HepG2 (cell line): Measurements from ENCODE around the gene SKIDA1. TPM values are rescaled to one million over a fixed set of nuclear protein-coding genes. Genes with fewer than 3 reads are reported as not detected.

Experiments
- ATAC-seq: fragments of 200-7000 bp; cut with Tn5 transposase; 3 replicates; pipeline ENCODE4 v1.9.1; 2020; ENCODE audit warnings: mild to moderate bottlenecking, moderate library complexity
- BruUV-seq: library from RNA; stranded (reverse); fragments of 400-500 nt; replicated peaks from 2 replicates; lab custom pipeline; 2021; lab: Mats Ljungman, UMichigan
- CTCF ChIA-PET: fragments of 300-600 bp; formaldehyde crosslinking; extraction: SDS; loops from one replicate; lab custom pipeline; 2021; ENCODE audit warnings: low total read pairs, inconsistent platforms, low intra/inter-chr PET ratio; lab: Yijun Ruan, JAX
- POLR2A ChIA-PET: fragments of 350-600 bp; sonication (Branson Sonifier 250); formaldehyde crosslinking; loops from one replicate; lab custom pipeline; 2020; ENCODE audit warnings: antibody characterized with exemption, inconsistent platforms; lab: Yijun Ruan, JAX
- DNase-seq: peaks from one replicate; pipeline ENCODE4 v3.0.0-alpha.2; 2015; ENCODE audit warnings: low spot score
- FAIRE-seq: peaks from 3 replicates; lab custom pipeline; 2011; peaks lifted over from hg19 to GRCh38; lab: Jason Lieb, UNC
- H2AFZ ChIP-seq: one replicate; pipeline ENCODE4 v1.6.1; 2011; ENCODE audit warnings: low read length, inconsistent platforms
- H3K27ac ChIP-seq: fragments of 300-600 bp; 3 replicates; pipeline ENCODE4 v1.8.0; 2011; ENCODE audit warnings: mixed run types, mild to moderate bottlenecking, mixed read lengths, low read length, inconsistent platforms; ENCODE audit not compliant: insufficient read depth; ENCODE audit errors: extremely low read length
- H3K27me3 ChIP-seq, 2 experiments: fragments of 200-600 bp in 1 of 2; 2 replicates in 1 of 2; 3 replicates in 1 of 2; pipeline versions ENCODE4 v1.6.0 to v1.8.0; 2011; ENCODE audit warnings: low read length in 2 of 2, mild to moderate bottlenecking in 2 of 2, moderate library complexity in 2 of 2, inconsistent platforms in 1 of 2; ENCODE audit not compliant: insufficient read depth in 2 of 2, control insufficient read depth in 1 of 2
- H3K36me3 ChIP-seq, 2 experiments: fragments of 200-600 bp in 1 of 2; replicated peaks in 1 of 2; 2 replicates in 1 of 2; 3 replicates in 1 of 2; pipeline versions ENCODE4 v1.5.1 to v1.8.0; 2011; ENCODE audit warnings: low read length in 2 of 2, inconsistent platforms in 1 of 2; ENCODE audit not compliant: insufficient read depth in 2 of 2, control insufficient read depth in 1 of 2
- H3K4me1 ChIP-seq: 2 replicates; pipeline ENCODE4 v1.5.1; 2012; ENCODE audit warnings: low read length, inconsistent platforms; ENCODE audit not compliant: insufficient read depth
- H3K4me2 ChIP-seq: 2 replicates; pipeline ENCODE4 v1.6.0; 2011; ENCODE audit warnings: low read depth, low read length, inconsistent platforms
- H3K4me3 ChIP-seq, 3 experiments: fragments of 200-600 bp in 1 of 3; sonication (generic), shearing (Covaris generic) in 1 of 3; replicated peaks in 1 of 3; 2 replicates each; pipeline ENCODE4 v1.5.1; 2011 to 2016; ENCODE audit warnings: low read length in 3 of 3, inconsistent platforms in 2 of 3, low read depth in 2 of 3, mild to moderate bottlenecking in 2 of 3, control low read depth in 1 of 3, mixed read lengths in 1 of 3; ENCODE audit not compliant: insufficient read depth in 1 of 3
- H3K79me2 ChIP-seq: one replicate; pipeline ENCODE4 v1.6.1; 2011; ENCODE audit warnings: low read length, inconsistent platforms; ENCODE audit not compliant: insufficient read depth
- H3K9ac ChIP-seq: 2 replicates; pipeline ENCODE4 v1.6.0; 2011; ENCODE audit warnings: mild to moderate bottlenecking, low read depth, low read length, inconsistent platforms; ENCODE audit not compliant: insufficient read depth
- H3K9me3 ChIP-seq: 2 replicates; pipeline ENCODE4 v1.5.1; 2012; ENCODE audit warnings: mild to moderate bottlenecking, low read length
- H4K20me1 ChIP-seq: 2 replicates; pipeline ENCODE4 v1.6.0; 2011; ENCODE audit warnings: inconsistent platforms, mild to moderate bottlenecking, low read length, moderate library complexity; ENCODE audit not compliant: insufficient read depth
- HNRNPK ChIP-seq: fragments of 200-400 bp; formaldehyde crosslinking; IDR thresholded peaks from 2 replicates; pipeline ENCODE4 v1.6.1; 2018; ENCODE audit warnings: low read length, low read depth, moderate library complexity, mild to moderate bottlenecking; ENCODE audit not compliant: poor library complexity, severe bottlenecking
- MAFK ChIP-seq, 2 experiments: IDR thresholded peaks in 1 of 2; conservative IDR thresholded peaks in 1 of 2; 2 replicates each; pipeline ENCODE4 v1.6.1; 2011; ENCODE audit warnings: improper control_type of control experiment in 2 of 2, low read length in 2 of 2
- NBN ChIP-seq: fragments of 450-650 bp; conservative IDR thresholded peaks from 2 replicates; pipeline ENCODE4 v1.6.1; 2017
- PRMT3 ChIP-seq: sonication (generic); formaldehyde crosslinking; IDR thresholded peaks from 2 replicates; pipeline ENCODE4 v1.8.1; 2022; ENCODE audit warnings: low read depth, mild to moderate bottlenecking, moderate library complexity, missing genetic modification reagents, borderline replicate concordance
- TCF7 ChIP-seq: sonication (generic); IDR thresholded peaks from 2 replicates; pipeline ENCODE4 v1.6.1; 2016; ENCODE audit warnings: antibody characterized with exemption, low read depth
- ZFP82 ChIP-seq: sonication (generic); formaldehyde crosslinking; IDR thresholded peaks from 2 replicates; pipeline ENCODE4 v1.5.1; 2020; ENCODE audit warnings: mild to moderate bottlenecking, missing genetic modification reagents, borderline replicate concordance
- ZNF552 ChIP-seq: sonication (generic); formaldehyde crosslinking; IDR thresholded peaks from 2 replicates; pipeline ENCODE4 v1.9.0; 2022; ENCODE audit warnings: missing genetic modification reagents, mild to moderate bottlenecking, borderline replicate concordance
- ZSCAN9 ChIP-seq: IDR thresholded peaks from 2 replicates; pipeline ENCODE4 v1.6.1; 2016; ENCODE audit warnings: borderline replicate concordance
- WGBS: methylation state at CpG from one replicate; pipeline ENCODE4 v1.1.6; 2017; ENCODE audit warnings: low lambda C conversion rate; 5-methylcytosine and 5-hydroxymethylcytosine counted together
- in situ Hi-C: cut with HindIII; loops from 2 replicates; pipeline ENCODE4 v1.10.0; 2017; ENCODE audit warnings: low pct_unique_long_range_greater_than_20kb; ENCODE audit not compliant: extremely low pct_ligation_motif_present
- intact Hi-C: fragments of 100-400 bp; cut with micrococcal nuclease; formaldehyde crosslinking; loops from one replicate; pipeline ENCODE4 v1.10.0; 2022; ENCODE audit not compliant: unreplicated experiment
- polyA plus RNA-seq, 8 experiments: library from polyadenylated mRNA; depleted of rRNA in 3 of 8; stranded (reverse) in 7 of 8; unstranded in 1 of 8; fragments of >200 nt; fragmentation: Illumina TruSeq in 4 of 8; extraction: Trizol in 4 of 8; gene quantifications; 2 replicates each; pipeline versions ENCODE4 v1.2.1 to v1.2.3, GENCODE V29; 2011 to 2016; ENCODE audit warnings: low read depth in 4 of 8, missing spikeins in 1 of 8, mixed read lengths in 1 of 8; ENCODE audit not compliant: insufficient read depth in 1 of 8
- total RNA-seq, 5 experiments: library from RNA; depleted of rRNA; stranded (reverse); fragments of >200 nt; fragmentation: Illumina TruSeq; extraction: Trizol; gene quantifications; 2 replicates each; pipeline ENCODE4 v1.2.3, GENCODE V29; 2016; ENCODE audit warnings: low read depth in 1 of 5
- TF ChIP-seq, protein P1 (sequence below): sonication (generic); formaldehyde crosslinking; IDR thresholded peaks from 2 replicates; pipeline ENCODE4 v1.5.1; 2020; ENCODE audit warnings: mild to moderate bottlenecking, moderate library complexity, missing genetic modification reagents
- TF ChIP-seq, protein P2 (sequence below): sonication (generic); formaldehyde crosslinking; IDR thresholded peaks from 2 replicates; pipeline ENCODE4 v1.4.0; 2020; ENCODE audit warnings: missing genetic modification reagents
- TF ChIP-seq, protein P3 (sequence below): sonication (generic); formaldehyde crosslinking; IDR thresholded peaks from 2 replicates; pipeline ENCODE4 v1.4.0; 2020; ENCODE audit warnings: missing genetic modification reagents
- TF ChIP-seq, protein P4 (sequence below): IDR thresholded peaks from 2 replicates; pipeline ENCODE4 v1.6.1; 2018; ENCODE audit warnings: missing genetic modification reagents, mild to moderate bottlenecking, missing compliant biosample characterization
- TF ChIP-seq, protein P5 (sequence below): sonication (generic); formaldehyde crosslinking; IDR thresholded peaks from 2 replicates; pipeline ENCODE4 v1.4.0; 2020; ENCODE audit warnings: missing genetic modification reagents
- TF ChIP-seq, protein P6 (sequence below): IDR thresholded peaks from 2 replicates; pipeline ENCODE4 v1.6.1; 2016; ENCODE audit warnings: mild to moderate bottlenecking, missing biosample characterization, missing genetic modification reagents

SKIDA1 gene
- total and polyA plus RNA-seq, 2 of the 13 experiments (the other 11 are each of a cell fraction or from before 2014, with no cell fraction given), result 0.73 to 1.5 TPM

DNA sequence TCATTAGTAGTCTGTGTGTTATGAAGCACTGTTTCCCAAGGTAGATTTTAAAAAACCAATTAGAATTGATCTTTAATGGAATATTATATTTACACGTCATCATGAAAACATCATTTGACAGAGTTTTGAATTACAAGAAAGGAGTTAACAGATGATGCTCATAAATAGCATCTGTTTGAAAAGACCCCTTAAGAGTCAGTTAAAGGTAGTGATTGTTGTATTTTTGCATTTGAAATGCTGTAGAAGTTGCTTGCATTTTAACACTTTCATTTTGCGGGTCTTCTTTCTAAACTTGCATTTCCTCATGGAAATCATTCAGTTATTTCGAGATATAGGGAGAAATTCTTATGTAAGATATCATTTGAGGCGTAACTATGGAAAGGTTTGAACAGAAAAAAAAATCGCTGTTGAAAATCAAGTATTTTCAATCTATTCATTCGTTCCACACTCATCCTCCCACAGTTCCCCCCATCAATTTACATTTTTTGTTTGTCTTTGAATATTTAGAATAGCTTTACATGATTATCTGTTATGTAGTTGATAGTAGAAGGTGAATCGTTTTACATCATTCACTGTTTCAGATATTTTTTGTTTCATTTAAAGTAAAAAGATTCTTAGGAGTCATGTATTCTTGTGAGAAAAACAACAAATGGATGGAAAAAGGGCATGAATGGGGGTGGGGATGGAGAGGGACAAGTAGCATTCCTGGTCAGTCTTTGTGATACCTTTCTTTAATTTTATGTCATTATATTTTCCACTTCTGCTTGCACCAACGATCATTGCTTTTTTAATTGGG, 3.0 kb upstream of the SKIDA1 start:
- H3K27ac ChIP-seq, result peak overlapping the region; percentile 95
- intact Hi-C loops, result no loop called here
- TF ChIP-seq TCF7 (no peak), NBN (no peak), HNRNPK (peak; percentile 77), ZFP82 (CRISPR knock-in tag) (no peak), ZSCAN9 (CRISPR knock-in tag) (no peak), PRMT3 (CRISPR knock-in tag) (no peak), ZNF552 (no peak), MAFK (conservative IDR thresholded peaks at IDR 0.05 in 1 of 2, IDR thresholded peaks at IDR 0.05 in 1 of 2; ENCODE audit: low read length in 2 of 2) (no peak)
- TF ChIP-seq, protein P1, sequence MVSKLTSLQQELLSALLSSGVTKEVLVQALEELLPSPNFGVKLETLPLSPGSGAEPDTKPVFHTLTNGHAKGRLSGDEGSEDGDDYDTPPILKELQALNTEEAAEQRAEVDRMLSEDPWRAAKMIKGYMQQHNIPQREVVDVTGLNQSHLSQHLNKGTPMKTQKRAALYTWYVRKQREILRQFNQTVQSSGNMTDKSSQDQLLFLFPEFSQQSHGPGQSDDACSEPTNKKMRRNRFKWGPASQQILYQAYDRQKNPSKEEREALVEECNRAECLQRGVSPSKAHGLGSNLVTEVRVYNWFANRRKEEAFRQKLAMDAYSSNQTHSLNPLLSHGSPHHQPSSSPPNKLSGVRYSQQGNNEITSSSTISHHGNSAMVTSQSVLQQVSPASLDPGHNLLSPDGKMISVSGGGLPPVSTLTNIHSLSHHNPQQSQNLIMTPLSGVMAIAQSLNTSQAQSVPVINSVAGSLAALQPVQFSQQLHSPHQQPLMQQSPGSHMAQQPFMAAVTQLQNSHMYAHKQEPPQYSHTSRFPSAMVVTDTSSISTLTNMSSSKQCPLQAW (CRISPR knock-in tag), result no peak
- TF ChIP-seq, protein P2, sequence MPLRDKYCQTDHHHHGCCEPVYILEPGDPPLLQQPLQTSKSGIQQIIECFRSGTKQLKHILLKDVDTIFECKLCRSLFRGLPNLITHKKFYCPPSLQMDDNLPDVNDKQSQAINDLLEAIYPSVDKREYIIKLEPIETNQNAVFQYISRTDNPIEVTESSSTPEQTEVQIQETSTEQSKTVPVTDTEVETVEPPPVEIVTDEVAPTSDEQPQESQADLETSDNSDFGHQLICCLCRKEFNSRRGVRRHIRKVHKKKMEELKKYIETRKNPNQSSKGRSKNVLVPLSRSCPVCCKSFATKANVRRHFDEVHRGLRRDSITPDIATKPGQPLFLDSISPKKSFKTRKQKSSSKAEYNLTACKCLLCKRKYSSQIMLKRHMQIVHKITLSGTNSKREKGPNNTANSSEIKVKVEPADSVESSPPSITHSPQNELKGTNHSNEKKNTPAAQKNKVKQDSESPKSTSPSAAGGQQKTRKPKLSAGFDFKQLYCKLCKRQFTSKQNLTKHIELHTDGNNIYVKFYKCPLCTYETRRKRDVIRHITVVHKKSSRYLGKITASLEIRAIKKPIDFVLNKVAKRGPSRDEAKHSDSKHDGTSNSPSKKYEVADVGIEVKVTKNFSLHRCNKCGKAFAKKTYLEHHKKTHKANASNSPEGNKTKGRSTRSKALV, result no peak
- TF ChIP-seq, protein P3, sequence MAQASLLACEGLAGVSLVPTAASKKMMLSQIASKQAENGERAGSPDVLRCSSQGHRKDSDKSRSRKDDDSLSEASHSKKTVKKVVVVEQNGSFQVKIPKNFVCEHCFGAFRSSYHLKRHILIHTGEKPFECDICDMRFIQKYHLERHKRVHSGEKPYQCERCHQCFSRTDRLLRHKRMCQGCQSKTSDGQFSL (CRISPR knock-in tag), result no peak
- TF ChIP-seq, protein P4, sequence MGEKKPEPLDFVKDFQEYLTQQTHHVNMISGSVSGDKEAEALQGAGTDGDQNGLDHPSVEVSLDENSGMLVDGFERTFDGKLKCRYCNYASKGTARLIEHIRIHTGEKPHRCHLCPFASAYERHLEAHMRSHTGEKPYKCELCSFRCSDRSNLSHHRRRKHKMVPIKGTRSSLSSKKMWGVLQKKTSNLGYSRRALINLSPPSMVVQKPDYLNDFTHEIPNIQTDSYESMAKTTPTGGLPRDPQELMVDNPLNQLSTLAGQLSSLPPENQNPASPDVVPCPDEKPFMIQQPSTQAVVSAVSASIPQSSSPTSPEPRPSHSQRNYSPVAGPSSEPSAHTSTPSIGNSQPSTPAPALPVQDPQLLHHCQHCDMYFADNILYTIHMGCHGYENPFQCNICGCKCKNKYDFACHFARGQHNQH, result no peak
- TF ChIP-seq, protein P5, sequence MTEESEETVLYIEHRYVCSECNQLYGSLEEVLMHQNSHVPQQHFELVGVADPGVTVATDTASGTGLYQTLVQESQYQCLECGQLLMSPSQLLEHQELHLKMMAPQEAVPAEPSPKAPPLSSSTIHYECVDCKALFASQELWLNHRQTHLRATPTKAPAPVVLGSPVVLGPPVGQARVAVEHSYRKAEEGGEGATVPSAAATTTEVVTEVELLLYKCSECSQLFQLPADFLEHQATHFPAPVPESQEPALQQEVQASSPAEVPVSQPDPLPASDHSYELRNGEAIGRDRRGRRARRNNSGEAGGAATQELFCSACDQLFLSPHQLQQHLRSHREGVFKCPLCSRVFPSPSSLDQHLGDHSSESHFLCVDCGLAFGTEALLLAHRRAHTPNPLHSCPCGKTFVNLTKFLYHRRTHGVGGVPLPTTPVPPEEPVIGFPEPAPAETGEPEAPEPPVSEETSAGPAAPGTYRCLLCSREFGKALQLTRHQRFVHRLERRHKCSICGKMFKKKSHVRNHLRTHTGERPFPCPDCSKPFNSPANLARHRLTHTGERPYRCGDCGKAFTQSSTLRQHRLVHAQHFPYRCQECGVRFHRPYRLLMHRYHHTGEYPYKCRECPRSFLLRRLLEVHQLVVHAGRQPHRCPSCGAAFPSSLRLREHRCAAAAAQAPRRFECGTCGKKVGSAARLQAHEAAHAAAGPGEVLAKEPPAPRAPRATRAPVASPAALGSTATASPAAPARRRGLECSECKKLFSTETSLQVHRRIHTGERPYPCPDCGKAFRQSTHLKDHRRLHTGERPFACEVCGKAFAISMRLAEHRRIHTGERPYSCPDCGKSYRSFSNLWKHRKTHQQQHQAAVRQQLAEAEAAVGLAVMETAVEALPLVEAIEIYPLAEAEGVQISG (CRISPR knock-in tag), result no peak
- TF ChIP-seq, protein P6, sequence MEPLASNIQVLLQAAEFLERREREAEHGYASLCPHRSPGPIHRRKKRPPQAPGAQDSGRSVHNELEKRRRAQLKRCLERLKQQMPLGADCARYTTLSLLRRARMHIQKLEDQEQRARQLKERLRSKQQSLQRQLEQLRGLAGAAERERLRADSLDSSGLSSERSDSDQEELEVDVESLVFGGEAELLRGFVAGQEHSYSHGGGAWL (CRISPR knock-in tag), result no peak

More for the DNA sequence above, 3.0 kb upstream of the SKIDA1 start:
- Histone ChIP-seq H3K9ac (peak overlapping the region; percentile 92), H3K4me1 (peaks cover 38% of the 10 kb centered on the region), H3K27me3 (no peaks in the 10 kb centered on the region; a peak in 1 of 5 replicates), H3K4me2 (peak overlapping the region; percentile 85), H3K4me3 (peak overlapping the region; percentile 51 to 79 (median 77); a peak in 5 of 6 replicates), H4K20me1 (no peaks in the 10 kb centered on the region), H3K79me2 (peaks cover 53% of the 10 kb centered on the region), H3K36me3 (no peaks in the 10 kb centered on the region), H2AFZ (no peak overlapping the region), H3K9me3 (no peaks in the 10 kb centered on the region)
- FAIRE-seq (no peak), DNase-seq (no peak), ATAC-seq (no peak)
- WGBS, result 51% methylated on average over 8 of the region's 8 CpGs
- CTCF ChIA-PET, result no interaction called here
- POLR2A ChIA-PET, result interaction anchor here (2.1 to 5.0 kb wide), 5 partner anchors 12 to 34 kb away, joined by 13 to 294 read pairs (median 76); no protein-coding TSS in a partner anchor
- in situ Hi-C loops, result no loop called here
- no TSS peak for BruUV-seq
